ENCODE results near the gene TECPR2. TPM values are rescaled to one million over a fixed set of nuclear protein-coding genes. Genes with fewer than 3 reads are reported as not detected.
A peak's percentile ranks its signal among the peaks of the same experiment; 100 is the strongest.

Gene TECPR2
- total RNA-seq, 1 donor = 16.1 TPM

GRCh38 chr14:102500158-102500662 lies 137.5 kb downstream of the TECPR2 start:
- peak; percentile 96 for DNase-seq (ENCODE audit: low read depth)
- TF ChIP-seq, protein P1, sequence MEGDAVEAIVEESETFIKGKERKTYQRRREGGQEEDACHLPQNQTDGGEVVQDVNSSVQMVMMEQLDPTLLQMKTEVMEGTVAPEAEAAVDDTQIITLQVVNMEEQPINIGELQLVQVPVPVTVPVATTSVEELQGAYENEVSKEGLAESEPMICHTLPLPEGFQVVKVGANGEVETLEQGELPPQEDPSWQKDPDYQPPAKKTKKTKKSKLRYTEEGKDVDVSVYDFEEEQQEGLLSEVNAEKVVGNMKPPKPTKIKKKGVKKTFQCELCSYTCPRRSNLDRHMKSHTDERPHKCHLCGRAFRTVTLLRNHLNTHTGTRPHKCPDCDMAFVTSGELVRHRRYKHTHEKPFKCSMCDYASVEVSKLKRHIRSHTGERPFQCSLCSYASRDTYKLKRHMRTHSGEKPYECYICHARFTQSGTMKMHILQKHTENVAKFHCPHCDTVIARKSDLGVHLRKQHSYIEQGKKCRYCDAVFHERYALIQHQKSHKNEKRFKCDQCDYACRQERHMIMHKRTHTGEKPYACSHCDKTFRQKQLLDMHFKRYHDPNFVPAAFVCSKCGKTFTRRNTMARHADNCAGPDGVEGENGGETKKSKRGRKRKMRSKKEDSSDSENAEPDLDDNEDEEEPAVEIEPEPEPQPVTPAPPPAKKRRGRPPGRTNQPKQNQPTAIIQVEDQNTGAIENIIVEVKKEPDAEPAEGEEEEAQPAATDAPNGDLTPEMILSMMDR (IDR thresholded peaks at IDR 0.05; ENCODE audit: insufficient read depth, low read length) = no peak
- H3K4me3 ChIP-seq (ENCODE audit: low read depth, low read length) = no peak overlapping the region

- TF ChIP-seq, protein P1 (IDR thresholded peaks at IDR 0.05; ENCODE audit: insufficient read depth, low read length) = no peak
- no peak overlapping the region for H3K4me3 ChIP-seq (ENCODE audit: low read depth, low read length)
- no peak for DNase-seq (ENCODE audit: low read depth)
Observed at GRCh38 chr14:102500713-102501112, 138.0 kb downstream of the TECPR2 start.

GRCh38 chr14:102501751-102502315 lies 139.1 kb downstream of the TECPR2 start:
- TF ChIP-seq, protein P1 (IDR thresholded peaks at IDR 0.05; ENCODE audit: insufficient read depth, low read length) = no peak
- DNase-seq (ENCODE audit: low read depth) = no peak
- no peak overlapping the region for H3K4me3 ChIP-seq (ENCODE audit: low read depth, low read length)

GRCh38 chr14:102502571-102502970 lies 139.8 kb downstream of the TECPR2 start:
- no peak overlapping the region for H3K4me3 ChIP-seq (ENCODE audit: low read depth, low read length)
- DNase-seq (ENCODE audit: low read depth) = no peak
- TF ChIP-seq, protein P1 (IDR thresholded peaks at IDR 0.05; ENCODE audit: insufficient read depth, low read length) = no peak

- TF ChIP-seq, protein P1 (IDR thresholded peaks at IDR 0.05; ENCODE audit: insufficient read depth, low read length) = no peak
- no peak for DNase-seq (ENCODE audit: low read depth)
Observed at GRCh38 chr14:102503641-102504327, 141.0 kb downstream of the TECPR2 start.

GRCh38 chr14:102504328-102504999 lies 141.7 kb downstream of the TECPR2 start:
- DNase-seq (ENCODE audit: low read depth) = no peak
- no peak overlapping the region for H3K4me3 ChIP-seq (ENCODE audit: low read depth, low read length)
- TF ChIP-seq, protein P1 (IDR thresholded peaks at IDR 0.05; ENCODE audit: insufficient read depth, low read length) = no peak

More at GRCh38 chr14:102503641-102504327, 141.0 kb downstream of the TECPR2 start:
- H3K4me3 ChIP-seq (ENCODE audit: low read depth, low read length) = no peak overlapping the region

Measured in fibroblast of the aortic adventitia (primary cell).